ENCODE measurements around the gene TAC3.
"Not testable (repeated sequence)": the region's sequence is repeated elsewhere in the genome, so short reads cannot be mapped to it uniquely, and the experiment has no call there.

TAC3 gene

DNA sequence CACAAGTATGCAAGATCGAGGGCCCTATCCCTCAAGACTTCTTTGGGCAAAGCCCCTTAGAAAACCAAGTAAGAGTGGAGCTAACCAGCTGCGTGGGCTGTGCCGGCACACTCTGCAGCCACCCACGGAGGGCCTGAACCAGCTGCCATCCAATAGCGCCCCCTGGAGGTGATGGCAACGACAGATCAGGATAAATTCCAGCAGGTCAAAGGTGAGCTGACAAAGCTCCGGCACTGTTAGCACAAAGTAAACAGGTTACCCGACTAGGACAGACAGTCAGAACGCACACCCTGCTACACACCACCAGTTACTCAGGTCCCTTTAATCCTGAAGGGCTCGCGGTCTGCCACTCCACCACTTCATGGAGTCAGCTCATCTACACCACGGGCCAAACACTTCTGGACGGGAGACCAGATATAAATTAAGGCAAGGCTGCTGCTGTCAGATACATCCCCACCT is 14.9 kb downstream of the TAC3 start:
- DNase-seq = no peak

DNA sequence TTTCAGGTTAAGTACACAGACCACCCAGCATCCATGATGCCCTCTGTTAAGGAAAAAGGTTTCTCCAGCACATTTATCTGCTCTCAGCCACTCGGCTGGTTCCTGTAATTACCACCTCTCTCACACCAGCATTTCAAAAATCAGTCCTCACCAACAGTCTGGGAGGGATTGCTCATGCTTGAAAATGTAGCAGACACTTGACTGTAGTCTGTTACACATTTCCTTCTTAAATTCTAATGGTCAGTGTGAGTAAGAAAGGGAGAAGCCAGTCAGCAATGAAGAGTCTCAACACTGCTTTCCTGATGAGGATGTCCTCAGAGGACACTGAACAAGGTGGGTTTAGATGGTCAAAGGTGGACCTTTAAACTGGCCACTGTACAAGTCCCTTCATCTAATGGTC is 15.9 kb downstream of the TAC3 start:
- DNase-seq = no peak

DNA sequence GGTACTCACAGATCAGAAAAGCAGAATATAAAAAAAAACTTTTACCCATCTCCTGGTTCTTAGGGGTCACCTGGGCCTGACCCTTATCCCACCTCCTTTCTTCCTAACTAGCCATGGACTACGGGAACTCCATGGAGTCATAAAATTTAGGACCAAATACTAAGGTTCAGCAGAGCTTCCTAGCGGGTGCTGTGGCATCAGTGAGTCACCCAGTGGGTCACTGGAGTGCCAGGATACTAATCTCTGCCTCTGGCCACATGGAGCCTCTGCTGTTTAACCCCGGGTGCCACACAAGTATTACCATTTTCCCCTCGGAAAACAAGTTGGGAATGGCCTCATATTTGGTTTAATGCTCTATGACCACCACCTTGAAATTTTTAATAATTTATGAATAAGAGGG is 16.9 kb downstream of the TAC3 start:
- no peak for DNase-seq

DNA sequence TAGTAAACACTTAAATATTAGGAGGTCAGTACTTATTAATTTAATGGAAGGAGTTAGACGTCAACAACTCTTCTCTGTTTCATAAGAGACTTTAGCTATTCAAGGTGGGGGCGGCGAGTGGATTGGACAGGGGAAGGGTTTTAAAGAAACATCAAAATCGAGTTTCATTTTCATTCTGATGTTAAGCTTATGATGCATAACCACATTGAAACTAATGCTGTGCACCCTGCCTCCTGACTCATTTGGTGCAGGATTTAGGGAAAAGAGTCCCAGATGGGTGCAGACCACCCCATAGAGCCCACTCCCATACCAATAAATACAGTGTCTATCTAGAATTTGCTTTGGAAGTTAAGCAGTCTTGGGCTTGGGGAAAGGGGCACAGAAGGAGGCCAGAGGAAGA is 17.3 kb downstream of the TAC3 start:
- DNase-seq = no peak

DNA sequence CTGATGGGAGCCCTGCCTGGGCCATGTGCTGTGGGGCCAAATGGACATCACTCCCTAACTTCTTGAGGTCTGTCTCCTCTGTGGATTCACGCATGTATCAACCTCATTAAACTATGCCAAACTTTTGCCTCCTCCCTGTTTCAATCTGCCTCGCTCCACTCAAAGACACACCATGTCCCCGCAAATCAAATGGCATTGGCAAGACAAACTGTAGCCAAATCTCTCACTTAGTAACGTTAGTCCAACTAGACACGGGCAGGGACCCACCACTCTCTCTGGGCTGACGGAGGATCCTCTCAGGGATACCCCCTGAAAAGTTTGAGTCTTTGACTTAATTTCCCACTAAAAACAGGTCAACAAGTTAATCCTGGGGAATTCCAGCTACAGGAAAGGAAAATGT is 18.0 kb downstream of the TAC3 start:
- no peak for DNase-seq

DNA sequence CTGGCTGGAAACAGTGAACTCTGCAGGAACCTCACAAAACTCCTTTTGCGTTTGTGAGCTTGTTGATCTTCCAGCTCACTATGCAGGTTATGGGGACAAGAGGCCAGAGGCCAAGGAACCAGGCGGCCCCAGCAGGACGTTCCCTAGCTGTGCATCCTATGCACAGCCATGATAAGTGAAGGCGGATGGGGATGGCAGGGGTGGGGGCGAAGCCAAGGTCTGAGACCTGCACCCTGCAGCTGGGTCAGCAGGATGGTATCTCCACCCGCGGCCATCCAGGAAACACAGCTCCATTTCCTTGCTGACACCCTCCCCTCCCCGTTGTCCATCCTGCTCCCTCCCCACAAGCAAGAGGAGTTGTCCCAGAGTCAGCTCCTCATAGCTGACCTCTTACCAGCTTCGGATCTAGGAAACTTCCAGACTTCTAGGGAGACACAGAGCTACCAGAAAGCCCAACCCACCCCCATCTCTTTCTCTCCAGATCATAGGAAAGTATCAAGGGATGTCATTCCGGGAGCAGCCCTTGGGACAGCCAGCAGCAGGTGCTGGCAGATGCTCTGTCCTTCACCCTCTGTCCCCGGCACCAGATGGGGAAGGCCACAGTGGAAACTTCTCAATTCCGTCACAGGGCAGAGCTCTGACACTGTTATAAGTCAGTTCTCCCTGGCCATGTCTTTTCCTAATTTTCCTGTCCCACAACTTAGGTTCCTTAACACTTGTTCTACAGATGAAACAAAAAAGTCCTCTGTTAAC is 19.4 kb downstream of the TAC3 start:
- no peak for DNase-seq

DNA sequence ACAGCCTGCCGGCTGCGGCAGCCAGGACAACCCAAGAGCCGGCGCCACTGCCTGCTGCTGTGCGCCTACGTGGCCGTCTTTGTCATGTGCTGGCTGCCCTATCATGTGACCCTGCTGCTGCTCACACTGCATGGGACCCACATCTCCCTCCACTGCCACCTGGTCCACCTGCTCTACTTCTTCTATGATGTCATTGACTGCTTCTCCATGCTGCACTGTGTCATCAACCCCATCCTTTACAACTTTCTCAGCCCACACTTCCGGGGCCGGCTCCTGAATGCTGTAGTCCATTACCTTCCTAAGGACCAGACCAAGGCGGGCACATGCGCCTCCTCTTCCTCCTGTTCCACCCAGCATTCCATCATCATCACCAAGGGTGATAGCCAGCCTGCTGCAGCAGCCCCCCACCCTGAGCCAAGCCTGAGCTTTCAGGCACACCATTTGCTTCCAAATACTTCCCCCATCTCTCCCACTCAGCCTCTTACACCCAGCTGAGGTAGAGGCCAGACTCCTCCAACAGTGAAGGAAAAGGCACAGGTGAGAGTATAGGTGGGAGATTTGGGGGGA is 20.3 kb downstream of the TAC3 start:
- no peak for DNase-seq

DNA sequence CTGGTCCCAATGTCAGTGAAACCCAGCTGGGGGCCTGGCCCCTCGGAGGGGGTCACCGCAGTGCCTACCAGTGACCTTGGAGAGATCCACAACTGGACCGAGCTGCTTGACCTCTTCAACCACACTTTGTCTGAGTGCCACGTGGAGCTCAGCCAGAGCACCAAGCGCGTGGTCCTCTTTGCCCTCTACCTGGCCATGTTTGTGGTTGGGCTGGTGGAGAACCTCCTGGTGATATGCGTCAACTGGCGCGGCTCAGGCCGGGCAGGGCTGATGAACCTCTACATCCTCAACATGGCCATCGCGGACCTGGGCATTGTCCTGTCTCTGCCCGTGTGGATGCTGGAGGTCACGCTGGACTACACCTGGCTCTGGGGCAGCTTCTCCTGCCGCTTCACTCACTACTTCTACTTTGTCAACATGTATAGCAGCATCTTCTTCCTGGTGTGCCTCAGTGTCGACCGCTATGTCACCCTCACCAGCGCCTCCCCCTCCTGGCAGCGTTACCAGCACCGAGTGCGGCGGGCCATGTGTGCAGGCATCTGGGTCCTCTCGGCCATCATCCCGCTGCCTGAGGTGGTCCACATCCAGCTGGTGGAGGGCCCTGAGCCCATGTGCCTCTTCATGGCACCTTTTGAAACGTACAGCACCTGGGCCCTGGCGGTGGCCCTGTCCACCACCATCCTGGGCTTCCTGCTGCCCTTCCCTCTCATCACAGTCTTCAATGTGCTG is 21.0 kb downstream of the TAC3 start:
- no peak for DNase-seq

DNA sequence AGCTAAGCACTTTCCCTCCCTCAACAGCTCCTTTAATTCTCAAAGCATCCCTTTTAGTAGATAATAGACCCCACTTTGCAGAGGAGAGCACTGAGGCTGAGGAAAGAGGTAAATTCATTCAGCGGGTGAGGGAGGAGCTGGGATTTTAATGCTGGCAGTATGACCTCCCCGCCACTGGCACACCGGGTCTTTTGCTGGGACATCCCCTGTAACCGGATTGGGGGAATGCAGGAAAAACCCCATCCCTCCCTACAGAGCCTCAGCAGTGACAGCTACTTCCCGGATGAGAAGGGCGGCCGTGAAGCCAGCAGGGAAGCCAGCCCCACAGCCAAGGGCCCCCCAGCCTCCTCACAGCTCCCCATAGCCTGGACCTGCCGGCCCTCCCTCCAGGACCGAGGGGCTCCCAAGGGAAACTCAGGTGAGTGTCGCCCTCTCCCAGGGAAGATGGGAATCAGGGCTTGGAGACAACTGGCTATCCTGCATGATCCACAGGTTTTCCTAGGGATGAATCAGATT is 22.0 kb downstream of the TAC3 start:
- no peak for DNase-seq

DNA sequence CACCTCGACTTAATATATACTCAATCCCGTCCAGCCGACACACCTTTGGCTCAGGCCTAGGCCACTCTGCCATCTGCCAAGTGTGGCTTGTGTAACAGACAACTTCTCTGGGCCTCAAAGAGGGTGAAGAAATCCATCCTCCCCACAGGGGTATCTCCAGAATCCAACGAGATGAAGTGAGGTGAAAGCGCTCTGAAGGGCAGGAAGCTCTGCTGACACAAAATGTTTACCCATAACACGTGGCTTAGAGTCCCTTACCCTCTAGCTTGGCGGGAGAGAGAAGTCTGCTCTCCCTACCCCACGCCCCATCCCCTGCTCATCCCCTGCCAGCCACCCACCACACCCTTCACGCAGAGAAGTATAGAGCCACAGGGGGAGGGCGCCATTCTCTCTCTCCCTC is 23.0 kb downstream of the TAC3 start:
- DNase-seq = no peak

DNA sequence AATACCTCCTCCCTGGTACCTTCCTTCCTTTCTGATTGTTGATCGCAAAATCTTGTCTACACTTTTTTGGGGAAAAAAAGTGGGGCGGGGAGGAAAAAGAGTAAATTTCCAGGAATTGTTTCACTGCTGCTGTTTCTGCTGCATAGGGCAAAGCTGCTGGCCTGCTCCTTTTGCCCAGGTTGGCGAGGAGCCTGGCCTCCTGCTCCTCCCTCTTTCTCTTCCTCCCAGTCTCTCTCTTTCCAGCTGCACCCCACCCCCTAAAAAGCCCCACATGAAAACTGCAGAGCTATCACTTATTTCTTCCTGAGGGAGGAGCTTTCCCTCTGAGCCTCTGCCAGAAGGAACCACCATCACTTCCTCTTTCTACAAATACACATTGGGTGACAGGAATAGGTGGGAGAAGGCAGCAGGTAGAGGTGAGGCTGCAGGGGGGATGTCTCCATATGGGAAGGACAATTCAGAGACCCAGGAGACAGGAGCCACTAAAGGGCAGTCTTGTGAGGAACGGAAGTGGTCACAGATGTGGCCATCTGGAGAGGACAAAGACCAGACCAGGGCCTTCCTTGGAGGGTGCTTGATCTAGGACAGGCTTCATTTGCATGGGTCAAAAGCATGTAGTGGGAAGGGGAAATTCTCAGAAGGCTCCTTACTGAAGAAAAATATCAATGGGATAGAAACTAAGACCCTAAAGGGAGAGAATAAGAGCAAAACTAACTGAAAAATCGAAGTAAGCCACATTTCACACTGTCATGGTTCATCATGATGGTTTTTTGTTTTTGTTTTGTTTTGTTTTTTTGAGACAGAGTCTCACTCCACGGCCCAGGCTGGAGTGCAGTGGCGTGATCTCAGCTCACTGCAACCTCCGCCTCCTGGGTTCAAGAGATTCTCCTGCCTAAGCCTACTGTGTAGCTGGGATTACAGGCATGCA is 24.7 kb downstream of the TAC3 start:
- DNase-seq = no peak

DNA sequence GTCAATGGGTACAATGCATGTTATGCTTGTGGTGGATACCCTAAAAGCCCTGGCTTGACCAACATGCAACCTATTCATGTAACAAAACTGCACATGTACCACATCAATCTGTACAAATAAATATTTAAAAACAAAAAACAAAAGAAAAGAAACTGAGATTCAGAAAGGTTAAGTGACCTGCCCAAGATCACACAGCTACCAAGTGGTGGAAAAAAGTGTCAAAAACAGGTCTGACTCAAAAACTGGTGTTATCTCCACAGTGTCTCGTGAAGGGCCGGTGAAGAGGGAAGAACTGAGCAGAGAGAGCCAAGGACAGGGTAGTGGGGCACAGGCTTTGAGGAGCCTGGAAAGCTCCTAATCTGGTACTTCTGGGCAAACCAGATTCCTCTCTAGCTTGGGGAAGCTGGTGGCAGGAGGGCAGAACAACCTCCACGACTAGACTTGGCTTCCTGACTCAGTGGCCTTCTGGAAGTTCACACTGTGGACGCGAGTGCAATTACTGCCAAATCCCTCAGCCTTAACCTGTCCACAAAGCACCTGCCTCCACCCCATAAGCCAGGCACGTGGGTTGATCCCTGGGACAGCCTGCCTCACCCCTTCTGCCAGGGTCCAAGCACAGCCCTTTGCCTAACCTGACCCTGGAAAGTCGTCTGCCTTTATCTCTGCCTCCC is 25.5 kb downstream of the TAC3 start:
- no peak for DNase-seq

DNA sequence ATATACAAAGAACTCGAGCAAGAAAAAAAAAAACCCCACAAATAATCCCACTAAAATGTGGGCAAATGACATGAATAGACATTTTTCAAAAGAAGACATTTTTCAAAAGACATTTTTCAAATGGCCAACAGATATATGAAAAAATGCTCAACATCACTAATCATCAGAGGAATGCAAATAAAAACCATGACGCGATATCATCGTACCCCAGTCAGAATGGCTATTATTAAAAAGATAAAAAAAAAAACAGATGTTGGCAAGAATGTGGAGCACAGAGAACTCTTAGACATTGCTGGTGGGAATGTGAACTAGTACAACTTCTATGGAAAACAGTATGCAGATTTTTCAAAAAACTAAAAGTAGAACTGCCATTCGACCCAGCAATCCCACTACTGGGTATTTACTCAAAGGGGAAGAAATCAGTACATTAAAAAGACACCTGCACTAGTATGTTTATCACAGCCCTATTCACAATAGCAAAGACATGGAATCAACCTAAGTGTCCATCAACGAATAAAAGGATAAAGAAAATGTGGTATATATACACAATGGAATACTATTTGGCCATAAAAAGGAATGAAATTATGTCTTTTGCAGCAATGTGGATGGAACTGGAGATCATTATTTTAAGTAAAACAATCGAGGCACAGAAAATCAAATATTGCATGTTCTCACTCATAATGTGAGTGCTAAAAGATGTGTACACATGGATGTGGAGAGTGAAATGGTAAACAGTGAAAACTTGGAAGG is 26.3 kb downstream of the TAC3 start:
- DNase-seq = no peak

DNA sequence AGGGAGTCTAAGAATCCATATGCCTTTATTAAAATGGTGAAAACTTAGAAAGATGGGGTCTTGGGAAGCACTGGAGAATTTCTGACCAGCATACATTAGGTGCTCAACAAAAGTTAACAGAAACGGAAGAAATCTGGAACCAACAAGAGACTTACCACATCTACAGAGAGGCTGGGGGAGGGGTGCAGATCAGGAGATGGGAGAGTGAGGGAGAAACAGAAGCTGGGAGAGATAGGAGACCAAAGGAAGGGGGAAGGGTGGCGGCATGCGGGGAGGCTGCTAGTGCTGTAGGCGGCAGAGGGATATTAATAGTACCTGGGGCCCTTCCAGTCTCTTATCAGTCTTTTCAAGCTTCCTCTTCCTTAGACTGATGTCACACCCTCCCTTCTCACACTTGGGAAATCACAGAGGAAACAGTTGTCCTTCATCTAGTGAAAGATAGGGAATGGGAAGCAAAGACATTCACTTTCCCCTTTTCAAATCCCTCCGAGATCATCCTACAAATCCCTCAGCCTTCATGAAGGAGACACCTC is 28.1 kb downstream of the TAC3 start:
- no peak for DNase-seq

DNA sequence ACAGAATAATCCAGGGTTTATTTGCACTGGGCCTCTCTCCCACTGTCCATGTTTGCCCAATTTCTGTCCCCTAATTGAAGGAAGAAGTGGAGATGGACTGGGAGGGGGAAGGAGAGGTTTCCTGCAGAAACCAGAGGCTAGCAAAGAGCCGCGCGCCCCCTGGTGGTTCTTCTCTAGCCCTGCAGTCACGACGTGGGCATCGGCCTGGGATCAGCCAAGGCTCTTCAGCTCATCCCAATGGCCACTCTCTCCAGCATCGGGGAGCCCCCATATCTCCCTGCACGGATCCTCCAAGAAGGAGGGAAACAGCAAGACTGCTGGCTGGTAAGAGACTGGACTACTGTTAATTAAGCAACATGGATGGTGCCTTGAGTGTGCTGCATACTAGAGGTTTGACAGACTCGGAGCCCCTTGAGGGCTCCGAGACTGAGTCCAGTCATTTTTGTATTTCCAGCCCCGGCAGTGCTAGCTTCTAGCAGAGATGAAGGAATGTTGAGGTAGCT is 28.7 kb downstream of the TAC3 start:
- DNase-seq = no peak

DNA sequence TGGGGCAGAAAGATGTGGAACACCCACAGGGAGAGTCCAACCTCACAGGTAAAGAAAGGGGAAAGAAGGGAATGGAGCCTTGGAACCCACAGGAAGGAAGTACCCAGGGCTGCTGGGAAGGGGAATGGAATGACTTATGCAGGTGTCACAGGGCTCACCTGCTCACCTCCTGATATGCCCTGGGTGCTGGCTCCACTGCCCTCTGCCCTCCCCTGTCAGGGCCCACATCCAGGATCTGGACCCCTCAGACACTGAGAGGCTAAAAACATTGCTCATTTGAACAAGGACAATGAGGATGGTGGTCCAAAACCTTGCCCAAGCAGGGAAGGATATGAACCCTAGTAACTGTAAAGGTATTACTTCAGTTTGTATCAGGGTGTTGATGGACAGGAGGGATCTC is 29.3 kb downstream of the TAC3 start:
- no peak for DNase-seq

DNA sequence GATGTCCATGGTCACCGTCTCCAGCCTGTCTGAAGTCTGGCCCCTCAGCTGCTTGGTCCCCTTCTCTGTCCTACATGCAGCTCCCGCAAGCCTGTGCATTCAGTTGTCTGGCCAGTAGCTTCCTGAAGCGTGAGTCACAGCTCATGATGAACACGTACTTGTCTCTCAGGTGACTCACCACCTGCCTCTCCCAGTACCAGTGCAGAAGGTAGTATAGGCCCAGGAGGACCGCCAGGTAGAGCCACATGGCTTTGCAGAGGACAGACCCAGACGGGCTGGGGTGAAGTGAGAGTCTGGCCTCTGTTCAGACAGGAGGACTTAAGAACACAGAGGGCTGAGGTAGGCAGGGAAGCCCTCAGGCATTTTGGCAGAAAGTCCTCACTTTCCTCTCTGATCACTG is 30.6 kb downstream of the TAC3 start:
- not testable (repeated sequence) for DNase-seq

DNA sequence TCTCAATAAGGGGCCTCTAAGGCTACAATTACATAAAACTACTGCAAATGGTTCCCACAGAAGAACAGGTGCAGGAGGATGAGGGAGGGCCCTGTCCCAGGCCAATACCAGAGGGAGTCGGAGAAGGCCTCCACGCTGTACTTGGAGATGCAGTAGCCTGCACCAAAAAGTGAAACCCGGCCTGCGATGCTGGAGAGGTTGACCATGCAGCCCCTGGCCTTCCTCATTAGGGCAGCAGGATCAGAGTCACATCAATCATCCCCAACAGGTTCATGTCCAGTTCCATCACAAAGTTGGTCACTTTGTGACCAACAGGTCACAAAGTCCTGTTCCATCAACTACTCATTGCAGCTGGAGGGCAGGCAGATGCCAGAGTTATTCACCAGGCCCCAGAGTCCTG is 32.9 kb downstream of the TAC3 start:
- DNase-seq = no peak

DNA sequence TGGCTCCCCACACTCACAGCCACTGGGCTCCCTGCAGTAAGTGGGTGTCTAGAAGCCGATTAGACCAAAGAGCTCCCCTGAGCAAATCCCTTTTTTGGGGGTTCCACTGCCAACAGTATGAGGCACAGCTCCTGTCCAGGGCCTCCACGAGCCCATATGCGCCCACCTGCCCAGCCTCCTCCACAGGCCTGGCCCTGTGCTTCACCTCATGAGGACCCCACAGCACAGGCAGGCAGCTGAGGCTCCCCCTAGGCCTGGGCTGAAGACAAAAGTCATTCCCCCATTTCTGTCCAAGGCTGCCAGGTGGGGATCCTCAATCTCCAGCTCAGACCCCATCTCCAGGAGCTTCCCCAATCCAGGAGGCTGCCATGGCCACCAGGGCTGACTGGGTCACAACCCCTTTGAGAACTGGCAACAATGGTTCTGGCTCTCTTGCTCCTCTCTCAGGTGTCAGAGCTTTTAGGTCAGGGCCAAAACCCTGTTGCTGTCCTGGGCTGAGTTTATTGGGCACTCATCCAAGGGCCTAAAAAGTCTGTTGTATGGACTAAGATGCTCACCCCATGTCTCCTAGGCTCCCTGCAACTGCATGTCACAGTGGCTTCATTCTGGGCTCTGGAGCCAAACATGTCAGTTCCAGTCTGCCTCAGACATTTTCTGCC is 33.6 kb downstream of the TAC3 start:
- not testable (repeated sequence) for DNase-seq

DNA sequence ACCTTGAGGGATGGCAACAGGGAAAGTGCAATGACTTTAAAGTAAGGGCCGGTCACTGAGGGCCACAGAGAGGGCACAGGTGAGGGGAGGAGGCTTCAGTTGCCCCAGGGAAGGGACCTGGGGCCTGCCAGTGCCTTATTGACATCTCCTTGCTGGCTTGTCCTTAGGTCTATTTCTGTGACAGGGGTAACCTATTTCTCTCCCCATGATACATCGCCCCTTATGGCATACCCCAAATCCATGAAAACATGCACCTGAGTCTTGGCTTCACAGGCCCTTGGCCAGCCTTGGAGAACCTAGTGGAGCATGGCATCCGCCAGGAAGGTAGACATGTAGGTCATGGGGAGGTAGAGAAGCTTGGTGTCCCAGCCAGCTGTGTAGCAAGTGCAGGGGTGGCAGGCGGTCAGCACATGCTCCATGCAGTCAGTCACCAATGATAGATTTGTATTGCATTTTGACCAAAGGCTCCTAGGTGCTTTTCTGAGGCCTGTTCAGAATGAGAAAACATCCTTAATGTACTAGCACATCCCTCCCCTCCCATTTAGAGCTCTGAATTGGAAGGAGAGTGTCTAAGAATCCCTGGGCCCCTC is 35.3 kb downstream of the TAC3 start:
- no peak for DNase-seq

Data from GOT3 (cell line).